RKO (cell line): Measurements from ENCODE around the gene UXT.
A peak's percentile ranks its signal among the peaks of the same experiment; 100 is the strongest.

Experiments
- DNase-seq: peaks from one replicate; pipeline ENCODE4 v3.0.0-alpha.2; 2016; ENCODE audit warnings: low spot score

UXT gene

GRCh38 chrX:47649271-47649670 lies 9.7 kb downstream of the UXT start:
- peak; percentile 12 for DNase-seq

DNA sequence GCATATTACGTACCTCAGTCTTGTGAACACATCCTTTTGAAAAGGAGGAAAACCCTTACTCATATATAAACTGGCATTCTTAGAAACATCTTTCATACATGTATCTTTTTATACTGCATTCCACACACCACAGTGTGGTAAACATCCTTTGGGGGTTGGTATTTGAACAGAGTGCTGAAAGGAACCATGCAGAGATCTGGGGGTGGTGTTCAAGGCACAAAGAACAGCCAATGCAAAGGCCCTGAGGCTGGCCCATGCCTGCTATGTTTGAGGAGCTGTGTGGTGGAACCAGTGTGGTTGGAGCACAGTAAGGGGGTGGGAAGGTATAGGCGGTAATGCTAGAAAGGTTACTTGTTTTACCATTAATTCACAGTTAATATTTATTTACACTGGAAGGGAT lies 10.6 kb downstream of the UXT start:
- no peak for DNase-seq

- DNase-seq: no peak
Measured at GRCh38 chrX:47646636-47647035, 12.3 kb downstream of the UXT start.

- DNase-seq: no peak
Measured at GRCh38 chrX:47645530-47645929, 13.4 kb downstream of the UXT start.

GRCh38 chrX:47644557-47645091 lies 14.4 kb downstream of the UXT start:
- DNase-seq: peak; percentile 55

- DNase-seq: peak; percentile 54
Measured at GRCh38 chrX:47643926-47644325, 15.1 kb downstream of the UXT start.

DNA sequence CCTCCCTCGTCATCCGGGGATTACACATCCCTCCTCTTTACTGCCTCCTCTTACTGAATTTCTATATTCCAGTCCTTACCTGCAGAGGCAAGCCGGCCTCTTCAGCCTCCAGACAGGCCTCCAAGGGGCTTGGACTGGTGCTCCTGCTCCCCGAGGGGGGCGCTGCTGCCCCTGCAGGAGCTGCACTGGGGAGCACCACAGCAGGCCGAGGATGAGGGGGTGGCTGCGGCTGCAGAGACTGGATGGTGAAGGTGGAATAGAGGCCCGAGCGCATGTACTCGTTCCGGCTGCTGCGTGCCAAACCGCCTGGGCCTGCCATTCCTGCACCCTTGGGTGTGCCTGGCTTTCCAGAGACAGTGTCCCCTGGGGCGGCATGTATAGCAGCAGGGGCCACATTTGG lies 20.2 kb downstream of the UXT start:
- no peak for DNase-seq

DNA sequence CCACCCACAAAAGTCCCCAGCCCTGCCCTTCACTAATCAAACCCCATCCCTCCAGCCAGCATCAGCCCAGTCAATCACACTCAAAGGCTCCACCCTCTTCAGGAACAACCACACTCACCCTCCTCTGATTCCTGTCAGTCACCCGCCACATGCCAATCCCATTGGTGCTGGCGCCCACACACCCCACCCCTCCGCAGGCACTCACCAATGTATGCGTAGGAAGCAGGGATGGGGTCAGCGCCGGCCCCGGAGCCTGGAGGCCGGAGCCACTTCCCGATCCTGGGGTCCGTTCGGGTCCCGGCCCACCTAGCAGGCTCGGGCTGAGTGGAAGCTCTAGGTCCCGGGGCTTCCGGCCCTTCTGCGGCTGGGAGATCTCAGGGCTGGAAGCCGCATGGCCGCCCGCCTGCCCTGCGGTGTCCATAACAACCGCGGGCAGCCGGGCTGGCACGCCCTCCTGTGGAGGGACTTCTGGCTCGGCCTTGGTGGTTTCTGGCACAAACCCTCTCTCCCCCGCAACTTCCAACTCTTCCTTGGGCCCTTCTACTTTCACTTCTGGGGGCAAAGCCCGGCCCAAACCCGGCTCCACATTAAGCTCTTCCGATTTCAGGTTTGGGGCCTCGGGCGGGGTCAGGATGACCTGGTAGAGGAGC lies 21.3 kb downstream of the UXT start:
- no peak for DNase-seq

DNA sequence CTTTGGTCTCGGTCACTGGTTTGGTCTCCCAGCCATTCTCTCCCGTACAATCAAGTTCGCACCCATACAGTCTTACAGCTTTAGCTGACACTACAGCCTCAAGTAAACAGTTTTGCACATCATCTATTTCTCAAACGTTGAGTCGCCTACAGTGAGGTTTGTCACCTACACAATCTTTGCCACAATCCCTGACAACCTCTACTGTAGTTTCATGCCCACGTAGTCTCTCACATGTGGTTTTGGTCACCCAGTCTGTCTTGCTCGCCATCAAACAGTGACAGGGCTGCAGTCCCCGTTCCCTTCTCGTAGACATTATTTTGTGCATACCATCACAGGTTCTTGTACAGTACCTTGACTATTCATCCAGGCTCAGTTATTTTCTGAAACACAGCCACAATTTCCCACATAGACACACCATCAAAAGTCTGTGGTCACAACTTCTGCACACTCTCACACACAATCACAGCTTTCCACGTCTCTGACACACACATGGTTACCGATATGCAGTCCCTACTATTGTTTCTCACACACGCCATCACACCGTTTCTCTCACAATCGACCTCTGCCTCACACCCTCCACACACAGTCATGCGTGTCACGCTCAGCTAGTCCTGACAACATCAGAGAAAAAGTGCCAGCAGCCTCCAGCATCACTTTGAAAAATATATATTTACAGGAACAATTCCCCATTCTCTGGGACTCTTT lies 24.0 kb downstream of the UXT start:
- DNase-seq: no peak

GRCh38 chrX:47633689-47634590 lies 25.0 kb downstream of the UXT start:
- DNase-seq: peak; percentile 13

DNA sequence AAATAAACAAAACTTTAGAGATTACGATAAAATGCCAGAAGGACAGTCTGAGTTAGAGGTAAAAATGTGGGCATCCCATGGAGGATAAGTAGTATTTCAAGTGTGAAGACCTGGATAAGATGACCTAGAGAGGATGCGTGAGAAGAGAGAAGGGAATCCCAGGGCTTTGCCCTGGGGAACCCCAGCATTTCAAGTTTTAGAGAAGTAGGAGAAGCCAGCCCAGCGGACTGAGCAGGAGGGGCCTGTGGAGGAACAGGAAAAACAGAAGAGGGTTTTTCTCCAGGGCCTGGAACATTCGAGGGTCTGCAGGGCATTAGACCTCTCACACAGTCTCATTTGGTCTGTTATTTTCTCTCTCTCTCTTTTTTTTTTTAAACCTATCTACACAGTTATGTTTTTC lies 26.3 kb downstream of the UXT start:
- no peak for DNase-seq

- no peak for DNase-seq
Measured at GRCh38 chrX:47631676-47632075, 27.3 kb downstream of the UXT start.

DNA sequence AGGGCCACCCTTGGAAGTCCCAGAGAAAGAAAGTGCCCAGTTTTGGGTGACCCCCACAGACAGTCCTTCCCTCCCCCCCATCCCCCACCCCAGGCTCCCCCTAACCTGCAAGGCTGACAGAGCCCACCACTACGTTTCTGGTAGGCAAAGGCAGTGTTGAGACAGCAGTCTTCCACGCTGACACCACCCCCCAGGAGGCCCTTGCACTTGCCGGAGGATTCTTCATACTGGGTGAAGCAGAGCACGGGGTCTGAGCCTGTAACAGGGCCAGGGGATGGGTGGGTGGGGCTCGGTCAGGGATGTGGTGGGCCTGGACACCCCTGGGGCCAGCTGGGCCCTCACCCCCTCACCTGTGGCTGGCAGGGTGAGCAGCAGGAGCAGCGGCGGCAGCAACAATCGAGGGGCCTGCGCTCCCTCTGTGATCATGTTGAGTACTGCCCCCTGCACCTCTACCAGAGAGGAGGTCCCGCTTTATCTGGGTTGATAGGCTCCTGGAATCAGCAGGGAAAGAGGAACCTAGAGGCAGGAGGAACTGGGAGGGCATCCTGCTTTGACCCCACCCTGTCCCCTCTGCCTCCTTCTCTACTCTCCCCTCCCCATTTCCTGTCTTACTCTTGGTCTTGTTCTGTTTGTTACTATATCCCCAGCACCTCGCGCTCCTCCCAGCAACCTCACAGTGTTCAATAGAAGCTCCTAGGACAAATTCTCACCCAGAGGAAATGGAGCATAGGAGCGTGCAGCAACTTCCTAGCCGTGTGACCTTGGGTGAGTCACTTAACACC lies 29.4 kb downstream of the UXT start, which contains the start of gene CFP:
TSS of gene CFP (minus strand) at position 512 of the 782 bp plus-strand sequence. CDS start at position 426, 86 bp downstream.
- no peak for DNase-seq

GRCh38 chrX:47628982-47629381 lies 30.0 kb downstream of the UXT start:
- DNase-seq: no peak

DNA sequence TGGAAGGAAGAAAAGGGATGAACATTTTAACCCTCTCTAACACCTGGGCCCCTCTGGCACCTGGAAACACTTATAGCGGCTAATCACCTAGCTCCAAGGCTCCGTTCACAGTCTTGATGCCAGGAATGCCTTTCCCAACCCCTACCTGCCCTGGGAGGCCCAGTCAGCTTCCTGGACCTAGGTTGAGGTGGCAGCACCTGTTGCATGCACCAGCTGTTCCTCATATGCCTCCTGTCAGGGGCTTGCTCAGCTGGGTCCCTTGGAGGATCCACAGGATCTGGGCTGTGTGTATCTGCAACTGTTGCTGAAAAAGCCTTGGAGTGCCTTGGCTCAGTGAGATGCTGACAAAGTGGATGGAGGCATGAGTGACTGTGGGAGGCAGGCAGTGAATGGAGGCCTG lies 33.6 kb downstream of the UXT start:
- no peak for DNase-seq

DNA sequence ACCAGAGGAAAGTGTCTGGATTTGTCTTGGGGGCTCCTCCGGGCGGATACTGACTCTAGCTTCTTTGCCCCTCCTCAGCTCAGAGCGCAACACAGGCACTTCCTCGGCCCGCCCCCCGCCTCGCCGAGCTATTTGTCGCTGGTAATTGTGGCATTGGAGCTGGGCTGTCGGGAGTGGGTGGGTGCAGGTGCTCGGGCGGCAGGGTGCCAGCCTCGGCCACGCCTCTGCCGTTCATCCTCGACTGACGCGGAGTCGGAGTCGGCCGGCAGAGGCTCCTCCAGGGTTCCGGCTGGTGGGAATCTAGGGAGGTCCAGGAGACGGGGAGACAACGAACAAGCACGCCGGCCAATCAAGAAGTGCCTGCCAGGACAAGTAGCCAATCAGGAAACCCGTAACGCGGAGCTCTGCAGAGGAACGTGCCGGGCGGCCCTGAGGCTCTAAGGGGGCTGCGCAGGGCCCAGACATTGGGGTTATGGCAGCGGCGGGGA lies 35.4 kb downstream of the UXT start:
- no peak for DNase-seq

- no peak for DNase-seq
Measured at GRCh38 chrX:47621851-47622250, 37.1 kb downstream of the UXT start.

- DNase-seq: no peak
Measured at GRCh38 chrX:47620303-47620685, 38.7 kb downstream of the UXT start.

DNA sequence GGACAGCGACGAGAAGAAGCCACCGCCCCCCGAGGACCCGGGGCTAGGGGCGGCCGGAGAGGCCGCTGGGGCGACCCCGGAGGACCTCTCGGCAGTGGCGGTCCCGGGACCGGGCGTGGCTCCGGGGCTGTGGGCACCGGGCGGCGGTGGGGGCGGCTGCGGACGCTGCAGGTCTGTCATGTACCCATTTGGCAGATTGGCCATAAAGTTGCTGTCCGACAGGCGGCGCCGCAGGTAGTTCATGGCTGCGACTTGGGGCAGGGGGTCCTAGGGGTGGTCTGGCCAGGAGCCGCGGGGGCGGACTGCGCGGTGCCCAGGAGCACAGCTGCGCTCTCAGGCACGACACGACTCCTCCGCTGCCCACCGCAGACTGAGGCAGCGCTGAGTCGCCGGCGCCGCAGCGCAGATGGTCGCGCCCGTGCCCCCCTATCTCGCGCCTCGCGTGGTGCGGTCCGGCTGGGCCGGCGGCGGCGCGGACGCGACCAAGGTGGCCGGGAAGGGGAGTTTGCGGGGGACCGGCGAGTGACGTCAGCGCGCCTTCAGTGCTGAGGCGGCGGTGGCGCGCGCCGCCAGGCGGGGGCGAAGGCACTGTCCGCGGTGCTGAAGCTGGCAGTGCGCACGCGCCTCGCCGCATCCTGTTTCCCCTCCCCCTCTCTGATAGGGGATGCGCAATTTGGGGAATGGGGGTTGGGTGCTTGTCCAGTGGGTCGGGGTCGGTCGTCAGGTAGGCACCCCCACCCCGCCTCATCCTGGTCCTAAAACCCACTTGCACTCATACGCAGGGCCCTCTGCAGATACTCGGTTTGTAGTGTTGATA lies 39.3 kb downstream of the UXT start, which contains the start of gene SYN1:
TSS of gene SYN1 (minus strand) at position 372 of the 817 bp plus-strand sequence. CDS start at position 243, 129 bp downstream.
- no peak for DNase-seq

DNA sequence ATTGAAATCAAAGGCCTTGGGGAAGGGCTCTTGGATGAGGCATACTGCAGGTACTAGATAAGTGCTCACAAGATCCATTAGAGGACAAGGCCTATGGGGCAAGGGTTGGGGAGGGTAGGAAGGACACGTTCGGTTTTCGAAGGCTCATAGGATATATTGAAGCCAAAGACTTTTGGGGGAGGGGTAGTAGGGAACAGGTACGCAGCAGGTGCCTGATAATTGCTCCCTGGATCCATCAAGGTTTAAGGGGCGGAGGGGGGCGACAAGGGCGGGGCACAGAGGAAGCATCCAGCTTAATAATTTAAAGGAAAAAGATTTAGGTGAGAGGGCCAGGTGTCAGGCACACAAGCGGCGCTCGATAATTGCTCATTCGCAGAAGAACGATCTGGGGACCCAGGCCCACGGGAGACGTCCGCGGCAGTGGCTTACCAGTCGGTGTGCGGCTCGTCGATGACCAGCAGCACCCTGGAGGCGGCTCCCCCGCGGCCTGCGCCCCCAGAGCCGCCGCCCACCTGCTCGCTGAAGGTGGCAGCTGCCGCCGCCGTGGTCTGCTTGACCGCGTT lies 40.0 kb downstream of the UXT start:
- DNase-seq: no peak
